GM23248 (cell line): ENCODE measurements around the gene PRUNE1. TPM values are rescaled to one million over a fixed set of nuclear protein-coding genes. Genes with fewer than 3 reads are reported as not detected.
A peak's percentile ranks its signal among the peaks of the same experiment; 100 is the strongest.

ENCODE experiments used
- DNase-seq: peaks from one replicate; pipeline ENCODE4 v3.0.0-alpha.2; 2015
- H2AFZ ChIP-seq: fragments of 200-600 bp; sonication (generic); 2 replicates; pipeline ENCODE4 v1.6.1; 2016; ENCODE audit warnings: antibody characterized with exemption
- H3F3A ChIP-seq: fragments of 200-600 bp; sonication (generic); 2 replicates; pipeline ENCODE4 v1.6.1; 2016; ENCODE audit warnings: mild to moderate bottlenecking, antibody characterized with exemption, mixed run types; ENCODE audit not compliant: insufficient read depth
- H3K27ac ChIP-seq: fragments of 200-600 bp; sonication (generic); 2 replicates; pipeline ENCODE4 v1.5.1; 2016; ENCODE audit warnings: mild to moderate bottlenecking
- H3K27me3 ChIP-seq: fragments of 200-600 bp; sonication (generic); replicated peaks from 2 replicates; pipeline ENCODE4 v1.6.1; 2016; ENCODE audit warnings: mild to moderate bottlenecking; ENCODE audit not compliant: insufficient read depth
- H3K36me3 ChIP-seq: fragments of 200-600 bp; sonication (generic); 2 replicates; pipeline ENCODE4 v1.6.1; 2016; ENCODE audit warnings: low read depth, mild to moderate bottlenecking
- H3K4me1 ChIP-seq: fragments of 200-600 bp; sonication (generic); 2 replicates; pipeline ENCODE4 v1.6.1; 2016; ENCODE audit warnings: mild to moderate bottlenecking; ENCODE audit not compliant: insufficient read depth
- H3K4me2 ChIP-seq: fragments of 200-600 bp; sonication (generic); one replicate; pipeline ENCODE4 v1.6.1; 2016; ENCODE audit warnings: mild to moderate bottlenecking; ENCODE audit not compliant: unreplicated experiment
- H3K4me3 ChIP-seq: fragments of 200-600 bp; sonication (generic); 2 replicates; pipeline ENCODE4 v1.5.1; 2016; ENCODE audit warnings: mild to moderate bottlenecking
- H3K79me2 ChIP-seq: fragments of 200-600 bp; sonication (generic); 2 replicates; pipeline ENCODE4 v1.6.1; 2016; ENCODE audit warnings: mild to moderate bottlenecking; ENCODE audit not compliant: insufficient read depth
- H3K9ac ChIP-seq: fragments of 200-600 bp; sonication (generic); 2 replicates; pipeline ENCODE4 v1.6.1; 2016; ENCODE audit warnings: mild to moderate bottlenecking
- H3K9me2 ChIP-seq: fragments of 200-600 bp; sonication (generic); 2 replicates; pipeline ENCODE4 v1.6.1; 2016; ENCODE audit warnings: mixed run types, mild to moderate bottlenecking, moderate library complexity; ENCODE audit not compliant: insufficient read depth
- H3K9me3 ChIP-seq: fragments of 200-600 bp; sonication (generic); one replicate; pipeline ENCODE4 v1.6.1; 2017; ENCODE audit warnings: low read depth
- H4K20me1 ChIP-seq: fragments of 200-600 bp; sonication (generic); 2 replicates; pipeline ENCODE4 v1.6.0; 2016; ENCODE audit not compliant: insufficient read depth
- EZH2 ChIP-seq: fragments of 200-600 bp; sonication (generic); IDR thresholded peaks from 2 replicates; pipeline ENCODE4 v1.6.1; 2018; ENCODE audit warnings: antibody characterized with exemption, mild to moderate bottlenecking; ENCODE audit not compliant: insufficient read depth, poor library complexity, severe bottlenecking
- EZH2phosphoT487 ChIP-seq: fragments of 200-600 bp; sonication (generic); IDR thresholded peaks from 2 replicates; pipeline ENCODE4 v1.6.1; 2018; ENCODE audit warnings: antibody characterized with exemption, moderate library complexity, mild to moderate bottlenecking, low read depth; ENCODE audit not compliant: insufficient read depth
- WGBS, 2 experiments: methylation state at CpG; one replicate each; pipeline ENCODE4 v1.1.6; 2015 to 2017; ENCODE audit warnings: low lambda C conversion rate in 2 of 2, low coverage in 1 of 2; ENCODE audit errors: missing lambda C conversion rate in 2 of 2; 5-methylcytosine and 5-hydroxymethylcytosine counted together
- in situ Hi-C: fragments of 300-500 bp; cut with MboI; formaldehyde crosslinking; loops from 2 replicates; pipeline ENCODE4 v1.15.0; 2020
- polyA plus RNA-seq: library from polyadenylated mRNA; unstranded; fragments of >200 nt; fragmentation: Nextera tagmentation; extraction: Ambion mirVana; gene quantifications from 2 replicates; pipeline ENCODE4 v1.2.1, GENCODE V29; 2016
- total RNA-seq: library from RNA; depleted of rRNA; stranded (reverse); fragments of >200 nt; shearing (Covaris generic); gene quantifications from 2 replicates; pipeline ENCODE4 v1.2.3, GENCODE V29; 2014

PRUNE1 gene
- total and polyA plus RNA-seq, 2 experiments from 2014 or later: 9.0 to 10.5 TPM

- TF ChIP-seq EZH2 (no peak), EZH2phosphoT487 (peak; percentile 81; the same call in 1 of the 2 replicates)
- Histone ChIP-seq H3K9me2 (no peaks in the 10 kb centered on the region), H3K79me2 (peaks cover 50% of the 10 kb centered on the region), H3K4me3 (peak overlapping the region; percentile 89), H3K4me1 (peaks cover 39% of the 10 kb centered on the region), H3K27ac (peak overlapping the region; percentile 94), H2AFZ (peak overlapping the region; percentile 71), H3K27me3 (no peaks in the 10 kb centered on the region), H3F3A (peaks cover 30% of the 10 kb centered on the region), H4K20me1 (no peaks in the 10 kb centered on the region), H3K4me2 (peak overlapping the region; percentile 71), H3K9ac (peak overlapping the region; percentile 93), H3K36me3 (no peaks in the 10 kb centered on the region), H3K9me3 (no peaks in the 10 kb centered on the region)
- in situ Hi-C loops: no loop called here
- 4 to 5% methylated on average over 4 of the region's 4 CpGs for WGBS, 2 experiments
- no peak for DNase-seq
These were observed 401 bp upstream of the PRUNE1 start for GRCh38 chr1:151007853-151008243.

- no peaks in the 10 kb centered on the region for H3K9me2 ChIP-seq
- peak; percentile 62 for DNase-seq
- peak overlapping the region; percentile 96 for H2AFZ ChIP-seq
- no peaks in the 10 kb centered on the region for H3K27me3 ChIP-seq
- H4K20me1 ChIP-seq: no peaks in the 10 kb centered on the region
- no peak for TF ChIP-seq EZH2
- no peak for TF ChIP-seq EZH2phosphoT487
- H3K4me3 ChIP-seq: peak overlapping the region; percentile 89
- in situ Hi-C loops: no loop called here
- H3F3A ChIP-seq: peaks cover 30% of the 10 kb centered on the region
- no peaks in the 10 kb centered on the region for H3K36me3 ChIP-seq
- peaks cover 39% of the 10 kb centered on the region for H3K4me1 ChIP-seq
- H3K27ac ChIP-seq: peak overlapping the region; percentile 76
- H3K9ac ChIP-seq: peak overlapping the region; percentile 93
- H3K9me3 ChIP-seq: no peaks in the 10 kb centered on the region
- 14 to 16% methylated on average over 3 of the region's 3 CpGs for WGBS, 2 experiments
- H3K79me2 ChIP-seq: peaks cover 54% of the 10 kb centered on the region
- peak overlapping the region; percentile 92 for H3K4me2 ChIP-seq
These were observed 948 bp downstream of the PRUNE1 start for GRCh38 chr1:151009206-151009587.

- 91 to 92% methylated on average over 8 of the region's 8 CpGs for WGBS, 2 experiments
- Histone ChIP-seq H3K9me3 (no peaks in the 10 kb centered on the region), H3K4me1 (peaks cover 39% of the 10 kb centered on the region), H3K4me3 (peak overlapping the region; percentile 89), H3K27me3 (no peaks in the 10 kb centered on the region), H3K9ac (peak overlapping the region; percentile 93), H4K20me1 (no peaks in the 10 kb centered on the region), H3K4me2 (peak overlapping the region; percentile 92), H3F3A (peaks cover 30% of the 10 kb centered on the region), H3K27ac (peak overlapping the region; percentile 76), H3K9me2 (no peaks in the 10 kb centered on the region), H3K79me2 (peaks cover 57% of the 10 kb centered on the region), H2AFZ (peak overlapping the region; percentile 96), H3K36me3 (no peaks in the 10 kb centered on the region)
- in situ Hi-C loops: no loop called here
- no peak for DNase-seq
- TF ChIP-seq EZH2 (no peak), EZH2phosphoT487 (no peak)
These were observed 1.6 kb downstream of the PRUNE1 start for GRCh38 chr1:151009674-151010345.

GRCh38 chr1:151010346-151010726, 2.1 kb downstream of the PRUNE1 start:
- Histone ChIP-seq H3K4me2 (no peak overlapping the region), H3F3A (peaks cover 30% of the 10 kb centered on the region), H4K20me1 (no peaks in the 10 kb centered on the region), H3K79me2 (peaks cover 52% of the 10 kb centered on the region), H3K27me3 (no peaks in the 10 kb centered on the region), H3K4me3 (no peak overlapping the region), H3K9me2 (no peaks in the 10 kb centered on the region), H3K27ac (no peak overlapping the region), H2AFZ (no peak overlapping the region), H3K4me1 (peaks cover 34% of the 10 kb centered on the region), H3K9ac (no peak overlapping the region), H3K36me3 (no peaks in the 10 kb centered on the region), H3K9me3 (no peaks in the 10 kb centered on the region)
- in situ Hi-C loops: no loop called here
- 51 to 66% methylated on average over 3 of the region's 3 CpGs for WGBS, 2 experiments
- no peak for DNase-seq
- no peak for TF ChIP-seq EZH2
- TF ChIP-seq EZH2phosphoT487: no peak
